Lower leg skin (tissue), 3 donors: ENCODE results near the gene MLLT3.

Source experiments
- POLR2A ChIP-seq, 2 donors: fragments of 450-650 bp; IDR thresholded peaks; one replicate each; pipeline ENCODE4 v1.6.1; 2016 to 2017; ENCODE audit warnings: antibody characterized with exemption in 2 of 2, mild to moderate bottlenecking in 1 of 2, moderate library complexity in 1 of 2
- TF ChIP-seq, protein P1 (sequence below), 3 donors: fragments of 450-650 bp; IDR thresholded peaks; one replicate each; pipeline ENCODE4 v1.5.1; 2016; ENCODE audit warnings: antibody characterized with exemption in 3 of 3, mild to moderate bottlenecking in 3 of 3, moderate library complexity in 2 of 3

DNA sequence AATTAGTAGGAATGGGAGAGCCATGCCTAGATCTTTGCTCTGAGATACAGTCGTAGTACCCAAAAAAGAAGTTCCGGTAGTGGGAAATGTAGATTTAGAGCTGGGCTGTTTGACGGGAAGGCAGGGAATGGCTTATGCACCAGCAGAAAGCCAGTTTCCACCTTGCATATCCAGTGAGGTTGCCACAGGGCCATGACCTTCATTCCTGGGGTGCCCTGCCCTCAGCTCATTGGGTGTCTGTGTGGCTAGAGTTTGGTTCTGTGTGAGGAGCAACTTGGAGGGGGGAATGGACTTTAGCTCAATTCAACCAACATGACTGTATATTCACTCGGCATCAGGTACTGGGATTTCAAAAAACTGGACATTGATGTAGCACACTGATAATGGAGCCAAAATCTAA lies 300.1 kb downstream of the MLLT3 start:
- TF ChIP-seq, protein P1, sequence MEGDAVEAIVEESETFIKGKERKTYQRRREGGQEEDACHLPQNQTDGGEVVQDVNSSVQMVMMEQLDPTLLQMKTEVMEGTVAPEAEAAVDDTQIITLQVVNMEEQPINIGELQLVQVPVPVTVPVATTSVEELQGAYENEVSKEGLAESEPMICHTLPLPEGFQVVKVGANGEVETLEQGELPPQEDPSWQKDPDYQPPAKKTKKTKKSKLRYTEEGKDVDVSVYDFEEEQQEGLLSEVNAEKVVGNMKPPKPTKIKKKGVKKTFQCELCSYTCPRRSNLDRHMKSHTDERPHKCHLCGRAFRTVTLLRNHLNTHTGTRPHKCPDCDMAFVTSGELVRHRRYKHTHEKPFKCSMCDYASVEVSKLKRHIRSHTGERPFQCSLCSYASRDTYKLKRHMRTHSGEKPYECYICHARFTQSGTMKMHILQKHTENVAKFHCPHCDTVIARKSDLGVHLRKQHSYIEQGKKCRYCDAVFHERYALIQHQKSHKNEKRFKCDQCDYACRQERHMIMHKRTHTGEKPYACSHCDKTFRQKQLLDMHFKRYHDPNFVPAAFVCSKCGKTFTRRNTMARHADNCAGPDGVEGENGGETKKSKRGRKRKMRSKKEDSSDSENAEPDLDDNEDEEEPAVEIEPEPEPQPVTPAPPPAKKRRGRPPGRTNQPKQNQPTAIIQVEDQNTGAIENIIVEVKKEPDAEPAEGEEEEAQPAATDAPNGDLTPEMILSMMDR (IDR thresholded peaks at IDR 0.05): no peak
- no peak for TF ChIP-seq POLR2A (IDR thresholded peaks at IDR 0.05)
